Motor neuron (in vitro differentiated cells): ENCODE measurements around the gene TSEN15. TPM values are rescaled to one million over a fixed set of nuclear protein-coding genes. Genes with fewer than 3 reads are reported as not detected.
A peak's percentile ranks its signal among the peaks of the same experiment; 100 is the strongest.

Experiments used
- ATAC-seq, 8 experiments: fragments of 200-7000 bp; cut with Tn5 transposase; replicated peaks in 6 of 8; 2 replicates each; pipeline ENCODE4 v1.8.0; 2021; ENCODE audit warnings: mild to moderate bottlenecking in 8 of 8, moderate library complexity in 8 of 8
- H3K27ac ChIP-seq, 2 donors: fragments of 250-450 bp; sonication (Bioruptor Pico); 2 replicates each; pipeline ENCODE4 v1.9.0; 2021; ENCODE audit warnings: antibody characterized with exemption in 2 of 2, mild to moderate bottlenecking in 2 of 2, moderate library complexity in 1 of 2
- H3K4me1 ChIP-seq, 2 donors: fragments of 250-450 bp; sonication (Bioruptor Pico); replicated peaks in 1 of 2; 2 replicates each; pipeline ENCODE4 v1.6.1; 2021; ENCODE audit warnings: antibody characterized with exemption in 2 of 2, mild to moderate bottlenecking in 2 of 2, moderate library complexity in 1 of 2
- H3K4me3 ChIP-seq, 5 donors: fragments of 250-450 bp; sonication (Bioruptor Pico); 2 replicates each; pipeline ENCODE4 v1.9.0; 2021; ENCODE audit warnings: antibody characterized with exemption in 5 of 5, mild to moderate bottlenecking in 5 of 5, moderate library complexity in 4 of 5
- WGBS, 10 experiments: fragments of 450-650 bp; shearing (Covaris generic); methylation state at CpG; one replicate each; pipeline ENCODE4 v1.0.0; 2022; 5-methylcytosine and 5-hydroxymethylcytosine counted together
- in situ Hi-C, 9 experiments: fragments of 400-800 bp; cut with MboI; loops; one replicate each; pipeline ENCODE4 v1.15.0; 2021; ENCODE audit warnings: low sequenced_read_pairs in 9 of 9, low pct_unique_long_range_greater_than_20kb in 2 of 9; ENCODE audit not compliant: unreplicated experiment in 9 of 9
- total RNA-seq, 8 experiments: library from RNA; unstranded; fragments of 300-600 nt; gene quantifications; 2 replicates each; pipeline versions ENCODE4 v1.2.3 to v1.2.4, GENCODE V29; 2022

Gene TSEN15
- total RNA-seq, 8 experiments from 2014 or later: 23.2 to 63.6 (median 48.8) TPM

DNA sequence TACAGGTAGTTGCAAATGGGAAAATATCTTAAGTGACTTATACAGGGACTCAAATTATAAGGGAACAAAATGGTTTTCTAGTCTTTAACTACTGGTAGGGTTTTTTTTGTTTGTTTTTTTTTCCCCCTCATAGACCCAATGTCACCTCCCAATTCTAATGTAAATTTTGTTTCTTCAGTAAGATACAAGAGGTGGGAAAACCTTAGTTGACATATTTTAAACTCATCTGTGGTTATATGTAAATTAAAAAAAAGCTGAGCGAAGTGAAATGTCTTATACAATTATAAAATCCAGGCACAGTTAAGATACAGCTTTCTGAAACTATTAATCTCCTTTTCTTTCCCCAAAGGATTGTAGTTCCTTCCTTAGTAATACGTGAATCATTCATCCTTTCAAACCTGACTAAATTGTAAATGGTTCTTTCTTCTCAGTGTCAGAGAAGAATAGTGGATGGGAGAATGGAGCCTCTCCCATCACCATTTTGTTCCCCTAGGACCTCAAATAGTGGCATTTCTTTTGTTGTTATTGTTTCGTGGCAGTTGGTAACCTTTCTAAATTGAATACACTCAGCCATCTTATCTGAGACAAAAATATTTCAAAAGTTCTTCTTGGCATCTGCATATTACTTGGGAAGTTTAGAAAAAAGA lies 11.2 kb downstream of the TSEN15 start:
- Histone ChIP-seq H3K4me3 (no peak overlapping the region), H3K27ac (peak overlapping the region in 1 of 2 donors; percentile 42), H3K4me1 (peaks cover 23 to 33% of the 10 kb centered on the region in 2 donors)
- ATAC-seq: peak in 3 of 8 experiments; percentile 36 to 72 (median 60)
- WGBS, 10 experiments: 10 to 100% (median 20%) methylated on average over 1 to 3 of the region's 3 CpGs
- in situ Hi-C loops: no loop called here

DNA sequence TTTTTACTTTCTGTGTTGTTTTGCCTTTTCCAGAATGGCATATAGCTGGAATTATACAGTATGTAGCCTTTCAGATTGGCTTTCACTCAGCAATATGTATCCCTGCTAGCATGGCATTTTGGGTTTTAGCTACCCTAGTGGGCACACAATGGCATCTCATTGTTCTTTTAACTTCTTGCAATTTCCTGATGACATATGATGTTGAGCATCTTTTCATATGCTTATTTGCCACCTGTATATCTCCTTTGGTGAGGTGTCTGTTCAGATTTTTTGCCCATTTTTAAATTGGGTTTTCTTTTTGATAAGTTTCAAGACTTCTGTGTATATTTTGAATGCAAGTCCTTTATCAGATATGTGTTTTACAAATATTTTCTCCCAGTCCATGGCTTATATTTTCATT lies 14.0 kb downstream of the TSEN15 start:
- Histone ChIP-seq H3K4me3 (no peak overlapping the region), H3K4me1 (peaks cover 30 to 36% of the 10 kb centered on the region in 2 donors)

DNA sequence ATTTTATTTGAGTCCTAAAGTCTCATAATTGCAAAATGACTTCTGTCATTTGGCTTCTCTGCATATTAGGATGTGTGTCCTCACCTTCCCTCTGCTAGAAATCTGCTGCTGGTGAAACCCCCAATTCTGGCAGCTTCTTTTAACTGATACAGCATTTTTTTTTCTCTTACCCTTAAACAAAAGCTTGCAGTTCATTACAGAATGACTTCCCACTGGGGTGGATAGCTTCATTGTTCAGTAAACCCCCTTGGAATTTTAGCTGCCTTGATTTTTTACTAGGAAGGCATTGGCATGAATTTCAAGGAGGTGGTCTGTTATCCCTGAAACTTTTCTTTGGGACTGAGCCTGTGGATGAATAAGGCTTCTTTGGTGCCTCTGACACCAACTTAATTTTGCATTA lies 16.8 kb downstream of the TSEN15 start:
- Histone ChIP-seq H3K4me1 (peaks cover 9 to 10% of the 10 kb centered on the region in 2 donors), H3K4me3 (no peak overlapping the region), H3K27ac (no peak overlapping the region)
- no peak for ATAC-seq
- in situ Hi-C loops: no loop called here

More for the DNA sequence above, 14.0 kb downstream of the TSEN15 start:
- no peak overlapping the region for H3K27ac ChIP-seq
- in situ Hi-C loops: no loop called here
- ATAC-seq: no peak

DNA sequence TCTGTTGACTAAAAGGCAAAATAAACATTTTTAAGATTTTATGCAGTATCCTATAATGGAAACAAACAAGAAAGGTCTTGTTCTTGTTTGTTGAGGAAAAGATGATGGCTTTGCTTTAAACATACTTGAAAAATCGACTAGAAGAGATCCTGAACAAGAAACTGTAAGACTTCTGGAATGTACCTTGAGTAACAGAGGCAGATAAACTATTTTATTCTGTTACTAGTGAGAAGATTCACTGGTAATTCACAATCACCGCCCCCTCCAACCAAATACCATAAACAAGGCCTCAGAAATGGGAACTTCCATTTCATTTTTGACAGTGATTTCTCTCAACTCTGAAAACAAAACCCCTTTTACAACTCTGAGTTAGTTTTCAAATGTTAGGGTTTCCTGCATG lies 18.1 kb downstream of the TSEN15 start:
- Histone ChIP-seq H3K4me3 (no peak overlapping the region), H3K4me1 (peaks cover 7 to 9% of the 10 kb centered on the region in 2 donors), H3K27ac (no peak overlapping the region)
- ATAC-seq: no peak
- in situ Hi-C loops: no loop called here
- WGBS, 10 experiments: 50 to 100% (median 84%) methylated on average over 1 to 2 of the region's 2 CpGs

DNA sequence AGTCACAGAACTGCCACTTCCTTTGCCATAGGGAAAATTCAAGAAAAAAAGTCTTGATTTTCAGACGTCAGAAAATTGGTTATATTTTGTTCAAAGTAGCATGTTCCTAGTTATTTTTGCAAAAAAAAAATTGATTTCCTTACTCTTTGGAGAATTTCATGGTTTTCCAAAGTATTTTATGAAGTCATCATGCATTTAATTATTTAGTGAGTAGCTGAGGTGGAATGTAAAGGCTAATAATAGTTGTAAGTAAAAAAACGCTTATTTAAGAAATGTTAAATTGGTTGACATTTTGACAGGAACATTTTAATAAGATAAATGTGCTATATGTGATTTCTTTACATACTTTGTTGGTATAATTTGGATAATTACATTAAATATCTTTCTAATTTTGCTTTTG lies 20.8 kb downstream of the TSEN15 start:
- Histone ChIP-seq H3K4me1 (peaks cover 7 to 9% of the 10 kb centered on the region in 2 donors), H3K27ac (no peak overlapping the region), H3K4me3 (no peak overlapping the region)
- in situ Hi-C loops: no loop called here
- WGBS, 10 experiments: 61 to 100% (median 90%) methylated on average over 1 to 2 of the region's 2 CpGs
- no peak for ATAC-seq

DNA sequence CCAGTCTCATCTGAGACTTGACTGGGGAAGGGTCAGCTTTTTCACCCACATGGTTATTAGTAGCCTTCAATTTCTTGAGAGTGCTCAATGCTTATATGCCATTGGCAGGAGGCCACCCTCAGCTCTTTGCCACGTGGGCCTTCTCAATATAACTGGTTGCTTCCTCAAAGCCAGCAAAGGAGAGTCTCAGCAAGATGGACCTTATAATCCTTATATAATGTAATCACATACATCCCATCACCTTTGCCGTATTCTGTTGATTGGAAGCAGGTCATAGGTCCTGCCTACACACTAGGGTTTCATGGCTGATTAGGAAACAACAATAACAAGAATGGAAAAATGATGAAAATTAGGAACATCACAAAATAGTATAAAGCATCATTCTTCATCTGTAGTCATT lies 22.9 kb downstream of the TSEN15 start:
- in situ Hi-C loops: no loop called here
- H3K4me3 ChIP-seq: no peak overlapping the region
- H3K27ac ChIP-seq: no peak overlapping the region
- H3K4me1 ChIP-seq: no peaks in the 10 kb centered on the region
- no peak for ATAC-seq
- 80 to 100% (median 95%) methylated on average over 1 to 2 of the region's 2 CpGs; no CpG with 5 or more reads in 4 of the 10 experiments for WGBS, 10 experiments

DNA sequence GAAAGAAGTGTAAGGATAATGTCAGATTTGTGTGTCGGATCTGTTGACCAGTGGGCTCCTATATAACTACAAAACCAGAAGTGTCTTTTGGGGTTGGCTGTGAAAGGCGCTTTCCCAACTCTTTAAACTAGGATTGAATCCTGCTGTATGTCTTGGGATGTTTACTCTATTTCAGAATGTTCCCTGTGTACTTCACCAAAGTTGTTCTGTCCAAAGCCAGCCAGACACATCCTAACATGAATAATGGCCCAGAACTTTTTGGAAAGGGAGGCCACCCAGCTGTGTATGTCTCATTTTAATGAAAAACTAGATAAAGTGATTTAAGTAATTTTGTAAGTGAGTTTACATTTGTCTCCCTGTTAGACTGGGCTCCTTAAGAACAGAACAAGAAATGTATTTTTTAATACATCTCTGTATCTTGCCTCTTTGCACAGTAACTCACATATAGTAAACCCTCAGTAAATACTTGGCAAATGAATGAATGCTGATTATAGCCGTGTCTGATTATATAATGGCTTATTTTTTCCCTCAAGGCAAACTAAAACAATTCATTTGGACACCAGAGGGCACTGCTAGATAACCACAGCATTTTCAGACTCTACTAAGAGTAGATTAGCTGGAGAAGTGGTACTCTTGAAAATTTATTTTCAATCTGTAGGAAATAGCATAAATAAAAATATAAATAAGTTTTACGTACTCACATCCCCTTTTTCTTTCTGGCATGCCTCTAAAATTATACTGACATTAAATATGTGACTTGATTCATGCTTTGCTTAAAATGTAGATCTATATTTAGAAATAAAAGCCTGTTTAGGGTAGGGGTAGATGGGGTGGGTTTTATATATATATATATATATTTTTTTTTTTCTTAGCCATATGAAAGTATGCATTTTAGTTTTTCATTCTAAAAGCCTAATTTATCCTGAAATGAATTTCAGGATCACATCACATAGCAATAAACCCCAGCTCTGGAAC lies 23.8 kb downstream of the TSEN15 start:
- Histone ChIP-seq H3K4me3 (no peak overlapping the region), H3K4me1 (no peaks in the 10 kb centered on the region), H3K27ac (no peak overlapping the region)
- 12 to 90% (median 65%) methylated on average over 1 to 4 of the region's 4 CpGs for WGBS, 10 experiments
- in situ Hi-C loops: loop anchor here in 7 of 9 experiments (25.0 kb wide), 3 partner anchors 137 to 587 kb away; no protein-coding TSS in a partner anchor
- ATAC-seq: peak; percentile 53 to 91 (median 70)

DNA sequence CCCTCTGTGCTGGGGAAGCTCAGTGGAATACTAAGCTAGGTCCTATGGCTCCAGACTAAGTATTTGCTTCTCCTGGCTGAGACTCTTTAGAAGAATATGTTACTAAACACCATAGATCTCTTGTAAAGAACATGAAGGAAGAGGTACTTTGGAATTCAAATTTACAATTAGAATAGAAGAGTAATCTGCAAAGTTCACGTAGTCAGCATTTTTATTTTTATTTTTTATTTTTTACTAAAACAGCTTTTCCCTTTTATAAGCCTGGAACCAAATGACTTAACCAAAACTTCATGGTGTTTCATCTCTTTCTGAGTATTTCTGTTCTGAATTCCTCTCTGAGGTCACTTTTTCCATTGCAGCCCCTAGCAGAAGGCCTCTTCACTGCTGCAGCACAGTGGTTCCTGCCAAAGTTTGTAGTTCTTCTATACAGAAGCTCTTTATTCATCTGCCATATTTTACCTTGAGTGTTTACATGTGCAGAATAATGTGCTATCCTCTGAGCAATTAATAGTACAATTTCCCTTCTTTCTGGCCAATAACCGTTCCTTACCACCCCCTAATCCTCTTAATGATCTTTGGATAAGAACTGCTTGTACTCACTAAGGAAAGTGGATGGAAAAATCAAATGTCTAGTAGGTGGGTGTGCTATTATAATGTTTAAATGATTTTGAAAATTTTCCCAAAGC lies 27.2 kb downstream of the TSEN15 start:
- H3K4me3 ChIP-seq: no peak overlapping the region
- no peak overlapping the region for H3K27ac ChIP-seq
- in situ Hi-C loops: loop anchor here in 7 of 9 experiments (25.0 kb wide), 3 partner anchors 134 to 584 kb away; no protein-coding TSS in a partner anchor
- H3K4me1 ChIP-seq: no peaks in the 10 kb centered on the region
- ATAC-seq: no peak
- 19 to 100% (median 82%) methylated on average over 1 to 2 of the region's 2 CpGs for WGBS, 10 experiments

DNA sequence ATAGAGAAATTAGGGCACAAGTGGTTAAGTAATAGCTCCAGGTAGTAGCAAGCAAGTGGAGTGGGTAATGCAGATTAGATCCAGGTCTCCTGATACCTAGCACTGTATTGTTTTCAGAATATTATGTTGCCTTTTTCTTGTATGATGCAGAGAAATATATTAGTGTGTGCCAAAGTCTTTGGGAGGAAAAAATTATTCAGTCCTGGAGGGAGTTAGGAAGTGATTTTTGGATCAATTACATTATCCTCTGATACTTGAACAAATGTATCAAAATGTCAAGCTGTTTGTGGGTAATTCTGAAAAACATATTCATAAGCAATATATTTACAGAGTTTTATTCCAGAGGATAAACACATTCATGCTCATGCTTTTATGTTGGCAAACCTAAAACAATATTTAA lies 28.8 kb downstream of the TSEN15 start:
- ATAC-seq: no peak
- in situ Hi-C loops: loop anchor here in 7 of 9 experiments (10.0 to 25.0 kb wide), 4 partner anchors 132 to 582 kb away; no protein-coding TSS in a partner anchor
- Histone ChIP-seq H3K4me3 (no peak overlapping the region), H3K27ac (no peak overlapping the region), H3K4me1 (no peaks in the 10 kb centered on the region)

DNA sequence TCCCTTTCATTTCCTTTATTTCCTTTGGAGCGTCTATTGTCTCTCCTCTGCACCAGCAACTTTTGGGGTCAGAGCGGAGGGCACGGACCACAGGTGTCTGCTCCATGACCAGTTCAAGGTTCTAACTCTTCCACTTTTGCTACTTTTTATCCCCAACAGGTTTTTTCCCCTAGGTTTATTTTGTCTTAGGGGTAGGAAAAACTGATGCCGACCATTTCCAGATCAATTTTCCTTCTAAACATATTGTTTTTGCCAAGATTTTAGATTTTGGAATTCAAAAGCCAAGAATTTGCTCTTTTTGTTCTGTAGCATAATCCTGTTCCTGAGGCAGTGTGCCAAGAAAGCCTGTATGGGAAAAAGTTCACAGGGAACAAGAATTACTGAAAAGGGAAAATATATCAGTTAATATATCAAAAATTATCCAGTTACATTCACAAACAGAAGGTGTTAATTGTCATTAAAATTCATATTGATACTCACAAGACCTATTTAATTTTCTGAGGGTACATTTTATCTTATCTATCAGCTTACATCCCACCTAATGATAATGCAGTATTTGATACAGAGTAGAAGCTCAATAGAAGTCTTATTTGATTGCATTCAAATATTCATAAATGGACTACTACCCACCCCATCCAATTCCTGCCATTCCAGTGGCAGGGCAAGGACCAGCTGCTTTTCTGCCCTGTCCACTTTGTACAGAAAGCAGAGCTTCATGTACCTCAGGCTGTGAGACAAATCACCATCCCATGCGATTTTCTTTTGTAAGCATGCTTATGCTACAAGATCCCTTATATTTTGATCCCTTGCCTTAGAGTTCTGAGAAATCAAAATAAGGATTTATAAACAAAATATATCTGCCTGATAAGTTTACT lies 31.2 kb downstream of the TSEN15 start:
- Histone ChIP-seq H3K4me1 (no peaks in the 10 kb centered on the region), H3K27ac (no peak overlapping the region), H3K4me3 (no peak overlapping the region)
- 75 to 100% (median 96%) methylated on average over 1 to 5 of the region's 5 CpGs for WGBS, 10 experiments
- ATAC-seq: no peak
- in situ Hi-C loops: loop anchor here in 7 of 9 experiments (10.0 to 25.0 kb wide), 4 partner anchors 130 to 580 kb away; no protein-coding TSS in a partner anchor

DNA sequence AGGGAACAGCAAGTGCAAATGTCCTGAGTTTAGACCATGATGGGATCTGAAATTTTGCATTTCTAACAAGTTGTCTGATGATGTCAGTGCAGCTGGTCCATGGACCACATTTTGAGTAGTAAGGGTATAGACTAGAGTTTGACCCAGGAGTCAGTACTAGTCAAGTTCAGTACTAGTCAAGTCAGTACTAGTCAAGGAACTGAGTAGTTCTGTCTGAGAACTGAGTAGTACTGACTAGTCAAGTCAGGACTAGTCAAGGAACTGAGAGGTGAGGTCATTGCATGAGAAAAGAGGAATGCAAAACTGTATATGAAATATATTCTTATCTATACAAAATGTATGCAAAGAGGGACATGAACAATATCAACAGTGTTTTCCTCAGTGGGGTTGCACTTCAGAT lies 34.1 kb downstream of the TSEN15 start:
- in situ Hi-C loops: loop anchor here in 7 of 9 experiments (10.0 to 25.0 kb wide), 4 partner anchors 127 to 577 kb away; no protein-coding TSS in a partner anchor
- ATAC-seq: no peak
- H3K4me3 ChIP-seq: no peak overlapping the region
- no peaks in the 10 kb centered on the region for H3K4me1 ChIP-seq
- no peak overlapping the region for H3K27ac ChIP-seq

DNA sequence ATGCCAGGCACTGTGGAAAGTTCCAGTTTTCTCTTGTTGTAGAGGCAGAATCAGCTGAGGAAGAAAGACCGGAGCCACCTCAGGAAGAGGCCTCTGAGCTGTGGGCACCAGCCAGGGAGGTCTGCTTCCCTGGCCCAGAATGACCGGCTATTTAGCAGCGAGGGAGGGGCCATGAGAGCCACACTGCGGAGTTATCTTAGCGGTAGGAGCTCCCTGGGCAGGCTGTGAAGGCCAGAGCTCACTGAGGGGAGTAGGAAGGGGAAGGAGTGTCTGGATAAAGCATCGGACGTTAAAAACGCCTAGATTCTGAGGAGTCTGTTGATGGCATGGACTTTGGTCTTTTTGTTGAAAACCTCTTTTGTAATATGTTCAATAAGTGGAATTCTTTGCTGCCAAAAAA lies 36.5 kb downstream of the TSEN15 start:
- in situ Hi-C loops: loop anchor here in 7 of 9 experiments (10.0 to 25.0 kb wide), 4 partner anchors 124 to 574 kb away; no protein-coding TSS in a partner anchor
- no peak overlapping the region for H3K4me3 ChIP-seq
- no peaks in the 10 kb centered on the region for H3K4me1 ChIP-seq
- ATAC-seq: no peak
- H3K27ac ChIP-seq: no peak overlapping the region
- WGBS, 10 experiments: 61 to 98% (median 86%) methylated on average over 3 to 8 of the region's 8 CpGs
